ENCODE results near the gene GP2.

GRCh38 chr16:20339744-20340143 is 12.4 kb upstream of the GP2 start:
- TF ChIP-seq REST (IDR thresholded peaks at IDR 0.05) (no peak), CTCF (IDR thresholded peaks at IDR 0.05; ENCODE audit: low read depth, low read length, missing input control) (no peak), YY1 (IDR thresholded peaks at IDR 0.05) (no peak), RAD21 (IDR thresholded peaks at IDR 0.05) (no peak), RXRA (IDR thresholded peaks at IDR 0.05) (no peak), TAF1 (conservative IDR thresholded peaks at IDR 0.05) (no peak), ATF3 (IDR thresholded peaks at IDR 0.05) (no peak), JUND (IDR thresholded peaks at IDR 0.05) (no peak), EGR1 (IDR thresholded peaks at IDR 0.05; ENCODE audit: low read depth in 2 of 2) (no peak)

Data from liver (tissue), 3 donors.